ENCODE measurements around the gene SHB.

DNA sequence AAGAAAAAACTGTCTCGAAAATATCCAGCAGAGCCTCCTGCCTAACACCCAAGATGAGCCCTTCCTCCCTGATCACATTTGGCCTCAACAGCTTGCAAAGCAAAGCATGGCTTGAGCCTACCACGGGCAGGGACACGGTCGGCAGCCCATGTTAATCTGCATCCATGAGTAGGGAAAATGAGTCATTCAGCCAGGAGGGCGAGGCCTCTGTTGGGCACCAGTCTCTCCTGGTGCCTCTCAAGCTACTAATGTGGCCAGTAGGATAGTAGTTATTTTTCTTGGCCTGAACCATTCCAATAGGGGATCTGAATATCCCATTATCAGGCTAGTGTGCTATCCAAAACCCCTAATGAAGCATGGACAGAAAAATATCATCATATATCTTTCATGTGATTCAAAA is 43.0 kb upstream of the SHB start:
- TF ChIP-seq, protein P1, sequence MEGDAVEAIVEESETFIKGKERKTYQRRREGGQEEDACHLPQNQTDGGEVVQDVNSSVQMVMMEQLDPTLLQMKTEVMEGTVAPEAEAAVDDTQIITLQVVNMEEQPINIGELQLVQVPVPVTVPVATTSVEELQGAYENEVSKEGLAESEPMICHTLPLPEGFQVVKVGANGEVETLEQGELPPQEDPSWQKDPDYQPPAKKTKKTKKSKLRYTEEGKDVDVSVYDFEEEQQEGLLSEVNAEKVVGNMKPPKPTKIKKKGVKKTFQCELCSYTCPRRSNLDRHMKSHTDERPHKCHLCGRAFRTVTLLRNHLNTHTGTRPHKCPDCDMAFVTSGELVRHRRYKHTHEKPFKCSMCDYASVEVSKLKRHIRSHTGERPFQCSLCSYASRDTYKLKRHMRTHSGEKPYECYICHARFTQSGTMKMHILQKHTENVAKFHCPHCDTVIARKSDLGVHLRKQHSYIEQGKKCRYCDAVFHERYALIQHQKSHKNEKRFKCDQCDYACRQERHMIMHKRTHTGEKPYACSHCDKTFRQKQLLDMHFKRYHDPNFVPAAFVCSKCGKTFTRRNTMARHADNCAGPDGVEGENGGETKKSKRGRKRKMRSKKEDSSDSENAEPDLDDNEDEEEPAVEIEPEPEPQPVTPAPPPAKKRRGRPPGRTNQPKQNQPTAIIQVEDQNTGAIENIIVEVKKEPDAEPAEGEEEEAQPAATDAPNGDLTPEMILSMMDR (IDR thresholded peaks at IDR 0.05), result no peak
- TF ChIP-seq POLR2A (IDR thresholded peaks at IDR 0.05), result no peak

All from thyroid gland (tissue), 4 donors.